ENCODE data around the gene BCL10. TPM values are rescaled to one million over a fixed set of nuclear protein-coding genes. Genes with fewer than 3 reads are reported as not detected.

BCL10 gene
- total and polyA plus RNA-seq, 2 of the 13 experiments (the other 11 are each of a cell fraction or from before 2014, with no cell fraction given), result 3.7 to 14.1 TPM

- TF ChIP-seq THYN1 (CRISPR knock-in tag; IDR thresholded peaks at IDR 0.05; ENCODE audit: borderline replicate concordance, low read depth) (no peak), ZKSCAN1 (IDR thresholded peaks at IDR 0.05; ENCODE audit: low read length) (no peak), TAF15 (IDR thresholded peaks at IDR 0.05; ENCODE audit: low read depth, low read length, poor library complexity, severe bottlenecking) (no peak)
Measured at GRCh38 chr1:85315789-85316188, 39.4 kb upstream of the BCL10 start (continued).

GRCh38 chr1:85314726-85315125 lies 38.3 kb upstream of the BCL10 start:
- Histone ChIP-seq H3K9me3 (ENCODE audit: low read length) (no peaks in the 10 kb centered on the region), H3K36me3 (replicated peaks in 1 of 2; ENCODE audit: control insufficient read depth in 1 of 2, insufficient read depth in 2 of 2, low read length in 2 of 2) (peaks cover 0 to 2% of the 10 kb centered on the region in 2 experiments; a peak in 3 of 5 replicates), H3K4me2 (ENCODE audit: low read depth, low read length) (no peak overlapping the region), H3K9ac (ENCODE audit: insufficient read depth, low read depth, low read length) (no peak overlapping the region), H3K27me3 (ENCODE audit: control insufficient read depth in 1 of 2, insufficient read depth in 2 of 2, low read length in 2 of 2) (no peaks in the 10 kb centered on the region), H3K79me2 (ENCODE audit: insufficient read depth, low read length) (no peaks in the 10 kb centered on the region), H3K4me3 (replicated peaks in 1 of 3; ENCODE audit: insufficient read depth in 1 of 3, low read depth in 2 of 3, low read length in 3 of 3) (no peak overlapping the region), H3K4me1 (ENCODE audit: insufficient read depth, low read length) (no peaks in the 10 kb centered on the region), H3K27ac (ENCODE audit: extremely low read length, insufficient read depth, low read length) (no peak overlapping the region), H2AFZ (ENCODE audit: low read length) (no peak overlapping the region), H4K20me1 (ENCODE audit: insufficient read depth, low read length) (no peaks in the 10 kb centered on the region)
- FAIRE-seq, result no peak
- in situ Hi-C loops (cut with HindIII; ENCODE audit: extremely low pct_ligation_motif_present, low pct_unique_long_range_greater_than_20kb) (loop anchor here (10.0 kb wide), 1 partner anchor 380 kb away; no protein-coding TSS in a partner anchor), intact Hi-C loops (cut with micrococcal nuclease; ENCODE audit: unreplicated experiment) (no loop called here)
- DNase-seq (ENCODE audit: low spot score), result no peak
- POLR2A ChIA-PET, result no interaction called here
- ATAC-seq, result no peak
- no TSS peak for BruUV-seq (replicated peaks)
- CTCF ChIA-PET (ENCODE audit: low intra/inter-chr PET ratio, low total read pairs), result no interaction called here
- TF ChIP-seq FOXO1 (CRISPR knock-in tag; IDR thresholded peaks at IDR 0.05) (no peak), TCF7 (IDR thresholded peaks at IDR 0.05; ENCODE audit: low read depth) (no peak), ZNF839 (CRISPR knock-in tag; IDR thresholded peaks at IDR 0.05; ENCODE audit: borderline replicate concordance) (no peak), KDM3A (CRISPR knock-in tag; IDR thresholded peaks at IDR 0.05; ENCODE audit: low read depth) (no peak), GPN1 (CRISPR knock-in tag; IDR thresholded peaks at IDR 0.05; ENCODE audit: borderline replicate concordance) (no peak), ZBTB39 (CRISPR knock-in tag; IDR thresholded peaks at IDR 0.05) (no peak), ZNF350 (CRISPR knock-in tag; IDR thresholded peaks at IDR 0.05; ENCODE audit: borderline replicate concordance, low read depth) (no peak), MTF1 (CRISPR knock-in tag; IDR thresholded peaks at IDR 0.05) (no peak), ZNF18 (CRISPR knock-in tag; IDR thresholded peaks at IDR 0.05; ENCODE audit: insufficient replicate concordance) (no peak), HNF1B (CRISPR knock-in tag; IDR thresholded peaks at IDR 0.05) (no peak), GABPA (IDR thresholded peaks at IDR 0.05; ENCODE audit: low read depth, low read length) (no peak), GABPA (CRISPR knock-in tag; IDR thresholded peaks at IDR 0.05; ENCODE audit: low read depth) (no peak), AFF4 (CRISPR knock-in tag; IDR thresholded peaks at IDR 0.05) (no peak)
